Lung microvascular endothelial cell (primary cell): ENCODE results near the gene SAMD4A. TPM values are rescaled to one million over a fixed set of nuclear protein-coding genes. Genes with fewer than 3 reads are reported as not detected.

Experiments used
- DNase-seq, 2 donors: peaks; one replicate each; pipeline versions ENCODE4 v3.0.0 to v3.0.0-alpha.2; 2010; ENCODE audit warnings: low read depth in 2 of 2
- total RNA-seq: library from RNA; depleted of rRNA; stranded (reverse); fragments of >200 nt; gene quantifications from 2 replicates; pipeline ENCODE4 v1.2.1, GENCODE V29; 2014

SAMD4A gene
- total RNA-seq, 1 donor from 2014 or later = 43.5 TPM

- no peak for DNase-seq
These were observed 62.3 kb downstream of the SAMD4A start for GRCh38 chr14:54629183-54629582.

GRCh38 chr14:54629635-54630360 is 62.9 kb downstream of the SAMD4A start:
- DNase-seq = no peak

- no peak for DNase-seq
These were observed 64.1 kb downstream of the SAMD4A start for GRCh38 chr14:54631016-54631415.

GRCh38 chr14:54632452-54632851 is 65.5 kb downstream of the SAMD4A start:
- DNase-seq = no peak

- no peak for DNase-seq
These were observed 66.1 kb downstream of the SAMD4A start for GRCh38 chr14:54633076-54633475.

- DNase-seq = no peak
These were observed 70.6 kb downstream of the SAMD4A start for GRCh38 chr14:54637270-54638134.

- peak; percentile 85 to 96 for DNase-seq
These were observed 71.2 kb downstream of the SAMD4A start for GRCh38 chr14:54638135-54638446.

- DNase-seq = no peak
These were observed 72.7 kb downstream of the SAMD4A start for GRCh38 chr14:54639611-54640010.

GRCh38 chr14:54640506-54640905 is 73.6 kb downstream of the SAMD4A start:
- DNase-seq = no peak

- no peak for DNase-seq
These were observed 75.2 kb downstream of the SAMD4A start for GRCh38 chr14:54642121-54642520.

- peak in 1 of 2 donors; percentile 58 for DNase-seq
These were observed 76.1 kb downstream of the SAMD4A start for GRCh38 chr14:54642801-54643695.

GRCh38 chr14:54643696-54644176 is 76.8 kb downstream of the SAMD4A start:
- DNase-seq = no peak

- no peak for DNase-seq
These were observed 78.7 kb downstream of the SAMD4A start for GRCh38 chr14:54645639-54646038.

GRCh38 chr14:54646626-54647025 is 79.7 kb downstream of the SAMD4A start:
- DNase-seq = peak in 1 of 2 donors; percentile 83

GRCh38 chr14:54647378-54647777 is 80.5 kb downstream of the SAMD4A start:
- no peak for DNase-seq

- DNase-seq = no peak
These were observed 82.1 kb downstream of the SAMD4A start for GRCh38 chr14:54649056-54649455.

- peak; percentile 67 to 97 for DNase-seq
These were observed 83.5 kb downstream of the SAMD4A start for GRCh38 chr14:54650331-54650958.

GRCh38 chr14:54650959-54651351 is 84.0 kb downstream of the SAMD4A start:
- peak in 1 of 2 donors; percentile 29 for DNase-seq

GRCh38 chr14:54651649-54652048 is 84.7 kb downstream of the SAMD4A start:
- no peak for DNase-seq

- DNase-seq = peak; percentile 95 to 99
These were observed 85.3 kb downstream of the SAMD4A start for GRCh38 chr14:54652188-54652587.

GRCh38 chr14:54652605-54653052 is 85.7 kb downstream of the SAMD4A start:
- peak; percentile 61 to 62 for DNase-seq
